Upper lobe of left lung (tissue), 4 donors: ENCODE measurements around the gene IFT43.

ENCODE experiments used
- EP300 ChIP-seq, 4 donors: sonication (generic); formaldehyde crosslinking; IDR thresholded peaks; one replicate each; pipeline ENCODE4 v1.5.1; 2017; ENCODE audit warnings: antibody characterized with exemption in 4 of 4, control low read depth in 2 of 4
- POLR2A ChIP-seq, 4 donors: fragments of 450-650 bp; IDR thresholded peaks; one replicate each; pipeline ENCODE4 v1.5.1; 2016 to 2017; ENCODE audit warnings: antibody characterized with exemption in 4 of 4, mild to moderate bottlenecking in 2 of 4
- POLR2AphosphoS5 ChIP-seq, 2 donors: sonication (generic); formaldehyde crosslinking; IDR thresholded peaks; one replicate each; pipeline ENCODE4 v1.5.1; 2017; ENCODE audit warnings: antibody characterized with exemption in 2 of 2
- TF ChIP-seq, protein P1 (sequence below), 6 experiments: fragments of 450-650 bp in 4 of 6; fragments of 200-600 bp in 2 of 6; sonication (generic) in 2 of 6; IDR thresholded peaks; one replicate each; pipeline ENCODE4 v1.5.1; 2016 to 2019; ENCODE audit warnings: antibody characterized with exemption in 6 of 6

DNA sequence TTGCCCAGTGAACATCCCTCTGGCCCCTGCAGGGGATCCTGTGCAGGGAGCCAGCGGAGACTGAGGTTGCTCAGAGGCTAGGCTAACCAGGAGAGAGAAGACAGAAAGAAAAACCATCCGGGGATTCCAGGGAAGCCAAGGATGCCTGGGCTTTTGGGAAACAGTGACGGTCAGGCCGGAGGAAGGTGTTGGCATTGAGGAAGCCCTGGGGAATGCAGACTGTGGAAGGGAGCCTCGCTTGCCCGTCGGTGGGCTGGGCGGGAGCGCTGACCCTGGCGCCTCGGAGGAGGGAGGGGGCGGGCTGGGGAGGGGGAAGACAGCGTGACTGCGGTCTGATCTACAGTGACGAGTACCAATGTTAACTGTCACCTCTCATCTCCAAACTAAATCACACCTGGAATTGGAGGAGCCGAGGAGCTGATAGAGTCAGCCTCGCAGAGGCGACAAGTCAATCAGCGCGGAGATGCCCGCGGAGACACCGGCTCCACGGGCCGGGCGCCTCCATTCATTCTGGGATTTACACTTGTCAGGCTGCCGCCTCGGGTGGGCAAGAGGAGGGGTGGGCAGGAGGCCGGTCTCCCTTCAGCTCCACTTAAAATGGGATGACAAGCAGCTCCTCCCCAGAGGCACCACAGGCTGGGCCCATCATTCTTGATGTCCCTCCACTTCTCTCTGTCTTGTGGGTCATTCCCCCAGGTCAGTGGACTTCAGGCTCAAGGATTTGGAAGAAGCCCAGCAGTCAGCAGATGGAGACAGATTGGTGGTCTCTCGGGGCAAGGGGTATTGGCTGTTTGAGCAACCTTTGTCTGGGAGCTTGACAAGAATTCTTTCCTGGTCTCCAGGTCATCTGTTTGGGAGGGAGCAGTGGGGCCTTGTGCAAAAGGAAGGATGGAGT is 145.8 kb downstream of the IFT43 start:
- TF ChIP-seq, protein P1, sequence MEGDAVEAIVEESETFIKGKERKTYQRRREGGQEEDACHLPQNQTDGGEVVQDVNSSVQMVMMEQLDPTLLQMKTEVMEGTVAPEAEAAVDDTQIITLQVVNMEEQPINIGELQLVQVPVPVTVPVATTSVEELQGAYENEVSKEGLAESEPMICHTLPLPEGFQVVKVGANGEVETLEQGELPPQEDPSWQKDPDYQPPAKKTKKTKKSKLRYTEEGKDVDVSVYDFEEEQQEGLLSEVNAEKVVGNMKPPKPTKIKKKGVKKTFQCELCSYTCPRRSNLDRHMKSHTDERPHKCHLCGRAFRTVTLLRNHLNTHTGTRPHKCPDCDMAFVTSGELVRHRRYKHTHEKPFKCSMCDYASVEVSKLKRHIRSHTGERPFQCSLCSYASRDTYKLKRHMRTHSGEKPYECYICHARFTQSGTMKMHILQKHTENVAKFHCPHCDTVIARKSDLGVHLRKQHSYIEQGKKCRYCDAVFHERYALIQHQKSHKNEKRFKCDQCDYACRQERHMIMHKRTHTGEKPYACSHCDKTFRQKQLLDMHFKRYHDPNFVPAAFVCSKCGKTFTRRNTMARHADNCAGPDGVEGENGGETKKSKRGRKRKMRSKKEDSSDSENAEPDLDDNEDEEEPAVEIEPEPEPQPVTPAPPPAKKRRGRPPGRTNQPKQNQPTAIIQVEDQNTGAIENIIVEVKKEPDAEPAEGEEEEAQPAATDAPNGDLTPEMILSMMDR (IDR thresholded peaks at IDR 0.05), result no peak
- TF ChIP-seq POLR2AphosphoS5 (IDR thresholded peaks at IDR 0.05), result no peak
- TF ChIP-seq POLR2A (IDR thresholded peaks at IDR 0.05), result no peak
- no peak for TF ChIP-seq EP300 (IDR thresholded peaks at IDR 0.05)
